Tibial nerve (tissue), 3 donors: ENCODE measurements around the gene TMED7.

ENCODE experiments used
- CTCF ChIP-seq, 5 experiments: fragments of 200-600 bp in 3 of 5; fragments of 450-650 bp in 2 of 5; sonication (generic) in 3 of 5; IDR thresholded peaks; one replicate each; pipeline ENCODE4 v1.5.1; 2016 to 2019; ENCODE audit warnings: antibody characterized with exemption in 5 of 5, mild to moderate bottlenecking in 3 of 5, moderate library complexity in 2 of 5
- POLR2A ChIP-seq, 2 donors: fragments of 450-650 bp; IDR thresholded peaks; one replicate each; pipeline ENCODE4 v1.6.1; 2017; ENCODE audit warnings: antibody characterized with exemption in 2 of 2, mild to moderate bottlenecking in 2 of 2, moderate library complexity in 2 of 2

DNA sequence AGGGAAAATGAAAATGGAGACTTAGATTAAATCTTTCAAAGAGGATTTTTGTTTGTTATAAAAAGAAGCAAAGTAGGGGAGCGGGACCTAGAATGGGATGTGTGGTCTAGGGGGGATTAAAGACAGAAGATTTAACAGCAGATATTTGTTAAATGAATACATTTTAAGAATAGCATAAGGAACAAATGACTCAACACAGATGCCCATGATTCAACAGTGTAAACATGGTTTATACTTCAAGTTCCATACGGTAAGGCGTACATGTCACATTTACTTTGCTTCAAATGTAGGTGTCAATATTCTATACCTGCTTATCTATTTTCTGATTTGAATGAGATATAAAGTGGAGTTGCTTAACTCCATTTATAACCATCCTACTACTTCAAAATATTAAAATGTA, 25.1 kb downstream of the TMED7 start:
- TF ChIP-seq CTCF (IDR thresholded peaks at IDR 0.05) (no peak), POLR2A (IDR thresholded peaks at IDR 0.05) (no peak)
